KOPT-K1 (cell line): ENCODE measurements around the gene MAP3K10.

Experiments used
- H3K27ac ChIP-seq: fragments of 200-600 bp; sonication (generic); 2 replicates; pipeline ENCODE4 v1.5.1; 2016; ENCODE audit warnings: antibody characterized with exemption, mild to moderate bottlenecking, low read depth, low read length; ENCODE audit not compliant: poor library complexity, severe bottlenecking
- H3K36me3 ChIP-seq: fragments of 200-600 bp; sonication (generic); 2 replicates; pipeline ENCODE4 v1.5.1; 2017; ENCODE audit warnings: antibody characterized with exemption, mild to moderate bottlenecking, low read length, moderate library complexity; ENCODE audit not compliant: insufficient read depth
- H3K9me3 ChIP-seq: fragments of 200-600 bp; sonication (generic); 2 replicates; pipeline ENCODE4 v1.5.1; 2017; ENCODE audit warnings: antibody characterized with exemption, low read length, mild to moderate bottlenecking; ENCODE audit not compliant: insufficient read depth, poor library complexity, severe bottlenecking

MAP3K10 gene

GRCh38 chr19:40232479-40232878 lies 41.3 kb downstream of the MAP3K10 start:
- Histone ChIP-seq H3K27ac (no peak overlapping the region), H3K36me3 (peaks cover 45% of the 10 kb centered on the region), H3K9me3 (no peaks in the 10 kb centered on the region)

GRCh38 chr19:40232949-40233810 lies 42.0 kb downstream of the MAP3K10 start:
- Histone ChIP-seq H3K9me3 (no peaks in the 10 kb centered on the region), H3K27ac (no peak overlapping the region), H3K36me3 (peaks cover 52% of the 10 kb centered on the region)

GRCh38 chr19:40233811-40234389 lies 42.7 kb downstream of the MAP3K10 start:
- Histone ChIP-seq H3K36me3 (peaks cover 59% of the 10 kb centered on the region), H3K9me3 (no peaks in the 10 kb centered on the region), H3K27ac (no peak overlapping the region)

GRCh38 chr19:40234429-40235237 lies 43.4 kb downstream of the MAP3K10 start:
- Histone ChIP-seq H3K36me3 (peaks cover 66% of the 10 kb centered on the region), H3K9me3 (no peaks in the 10 kb centered on the region), H3K27ac (no peak overlapping the region)

GRCh38 chr19:40235238-40236025 lies 44.2 kb downstream of the MAP3K10 start:
- Histone ChIP-seq H3K9me3 (no peaks in the 10 kb centered on the region), H3K36me3 (peaks cover 74% of the 10 kb centered on the region), H3K27ac (no peak overlapping the region)

- Histone ChIP-seq H3K27ac (no peak overlapping the region), H3K36me3 (peaks cover 80% of the 10 kb centered on the region), H3K9me3 (no peaks in the 10 kb centered on the region)
Observed at GRCh38 chr19:40236026-40236355, 44.8 kb downstream of the MAP3K10 start.

- Histone ChIP-seq H3K36me3 (peaks cover 84% of the 10 kb centered on the region), H3K9me3 (no peaks in the 10 kb centered on the region), H3K27ac (no peak overlapping the region)
Observed at GRCh38 chr19:40236366-40236765, 45.1 kb downstream of the MAP3K10 start.

- Histone ChIP-seq H3K36me3 (peaks cover 97% of the 10 kb centered on the region), H3K9me3 (no peaks in the 10 kb centered on the region), H3K27ac (no peak overlapping the region)
Observed at GRCh38 chr19:40237791-40238190, 46.6 kb downstream of the MAP3K10 start.

GRCh38 chr19:40238775-40239174 lies 47.5 kb downstream of the MAP3K10 start:
- Histone ChIP-seq H3K9me3 (no peaks in the 10 kb centered on the region), H3K36me3 (peaks cover 92% of the 10 kb centered on the region), H3K27ac (no peak overlapping the region)

- Histone ChIP-seq H3K9me3 (no peaks in the 10 kb centered on the region), H3K27ac (no peak overlapping the region), H3K36me3 (peaks cover 85% of the 10 kb centered on the region)
Observed at GRCh38 chr19:40239415-40240226, 48.4 kb downstream of the MAP3K10 start.

- no peak overlapping the region for H3K27ac ChIP-seq
- no peaks in the 10 kb centered on the region for H3K9me3 ChIP-seq
- H3K36me3 ChIP-seq = peaks cover 85% of the 10 kb centered on the region
Observed at GRCh38 chr19:40240332-40240731, 49.1 kb downstream of the MAP3K10 start.

- Histone ChIP-seq H3K36me3 (peaks cover 81% of the 10 kb centered on the region), H3K9me3 (no peaks in the 10 kb centered on the region), H3K27ac (no peak overlapping the region)
Observed at GRCh38 chr19:40241125-40241808, 50.0 kb downstream of the MAP3K10 start.

GRCh38 chr19:40241809-40242384 lies 50.7 kb downstream of the MAP3K10 start:
- peaks cover 80% of the 10 kb centered on the region for H3K36me3 ChIP-seq

More at GRCh38 chr19:40241809-40242384, 50.7 kb downstream of the MAP3K10 start:
- no peaks in the 10 kb centered on the region for H3K9me3 ChIP-seq
- H3K27ac ChIP-seq = no peak overlapping the region
